KMS-11 (cell line): ENCODE data around the gene KSR2.

ENCODE experiments used
- H2AFZ ChIP-seq: fragments of 200-600 bp; sonication (generic); 2 replicates; pipeline ENCODE4 v1.6.1; 2016; ENCODE audit warnings: antibody characterized with exemption, mixed run types, low read depth
- H3K27ac ChIP-seq: fragments of 200-600 bp; sonication (generic); 2 replicates; pipeline ENCODE4 v1.6.1; 2016; ENCODE audit warnings: mild to moderate bottlenecking, mixed run types
- H3K27me3 ChIP-seq: fragments of 200-600 bp; sonication (generic); 2 replicates; pipeline ENCODE4 v1.6.1; 2017; ENCODE audit warnings: mild to moderate bottlenecking, low read depth, mixed run types, moderate library complexity; ENCODE audit not compliant: insufficient read depth
- H3K36me3 ChIP-seq: fragments of 200-600 bp; sonication (generic); 2 replicates; pipeline ENCODE4 v1.6.1; 2017; ENCODE audit warnings: mild to moderate bottlenecking, mixed run types; ENCODE audit not compliant: insufficient read depth
- H3K4me1 ChIP-seq: fragments of 200-600 bp; sonication (generic); 2 replicates; pipeline ENCODE4 v1.6.1; 2016; ENCODE audit warnings: mild to moderate bottlenecking, low read depth, mixed run types; ENCODE audit not compliant: poor library complexity, severe bottlenecking
- H3K4me2 ChIP-seq: fragments of 200-600 bp; sonication (generic); 2 replicates; pipeline ENCODE4 v1.7.0; 2016; ENCODE audit warnings: mild to moderate bottlenecking, mixed run types
- H3K4me3 ChIP-seq: fragments of 200-600 bp; sonication (generic); IDR thresholded peaks from 2 replicates; pipeline ENCODE4 v1.6.1; 2017; ENCODE audit warnings: low read depth, low read length, mixed read lengths; ENCODE audit not compliant: insufficient read depth
- H3K79me2 ChIP-seq: fragments of 200-600 bp; sonication (generic); 2 replicates; pipeline ENCODE4 v1.6.1; 2016; ENCODE audit warnings: low read depth, mixed run types; ENCODE audit not compliant: insufficient read depth
- H3K9ac ChIP-seq: fragments of 200-600 bp; sonication (generic); 2 replicates; pipeline ENCODE4 v1.6.1; 2016; ENCODE audit warnings: mild to moderate bottlenecking, mixed run types
- H4K20me1 ChIP-seq: fragments of 200-600 bp; sonication (generic); 2 replicates; pipeline ENCODE4 v1.6.1; 2016; ENCODE audit warnings: mild to moderate bottlenecking, mixed run types; ENCODE audit not compliant: insufficient read depth
- TF ChIP-seq, protein P1 (sequence below): fragments of 200-600 bp; sonication (generic); conservative IDR thresholded peaks from 2 replicates; pipeline ENCODE4 v1.6.1; 2017; ENCODE audit warnings: low read depth, mild to moderate bottlenecking, antibody characterized with exemption, low read length, moderate library complexity, mixed read lengths

The KSR2 gene

DNA sequence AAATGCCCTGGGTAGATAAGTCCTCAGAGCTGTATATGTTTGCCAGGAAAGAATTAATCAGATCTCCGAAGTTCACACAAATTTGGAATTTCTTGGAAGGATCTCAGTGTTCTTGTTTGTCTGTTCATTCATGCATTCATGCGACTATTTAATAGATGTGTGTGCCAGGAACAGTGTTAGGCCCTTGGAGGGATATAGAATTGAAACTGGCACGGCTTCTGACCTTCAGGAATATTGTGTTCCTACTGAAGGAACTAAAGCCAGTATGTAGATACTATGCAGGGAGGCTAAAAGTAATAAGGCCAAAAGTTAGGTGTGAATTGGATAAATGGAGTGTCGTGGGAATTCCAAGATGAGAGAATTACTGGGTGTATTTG lies 441.3 kb downstream of the KSR2 start:
- H3K36me3 ChIP-seq, result no peaks in the 10 kb centered on the region
- no peak overlapping the region for H3K9ac ChIP-seq
- H3K4me2 ChIP-seq, result no peak overlapping the region
- H3K4me1 ChIP-seq, result no peaks in the 10 kb centered on the region
- no peak overlapping the region for H2AFZ ChIP-seq
- no peak overlapping the region for H3K27ac ChIP-seq
- no peak overlapping the region for H3K4me3 ChIP-seq
- H3K27me3 ChIP-seq, result no peaks in the 10 kb centered on the region
- no peaks in the 10 kb centered on the region for H3K79me2 ChIP-seq
- TF ChIP-seq, protein P1, sequence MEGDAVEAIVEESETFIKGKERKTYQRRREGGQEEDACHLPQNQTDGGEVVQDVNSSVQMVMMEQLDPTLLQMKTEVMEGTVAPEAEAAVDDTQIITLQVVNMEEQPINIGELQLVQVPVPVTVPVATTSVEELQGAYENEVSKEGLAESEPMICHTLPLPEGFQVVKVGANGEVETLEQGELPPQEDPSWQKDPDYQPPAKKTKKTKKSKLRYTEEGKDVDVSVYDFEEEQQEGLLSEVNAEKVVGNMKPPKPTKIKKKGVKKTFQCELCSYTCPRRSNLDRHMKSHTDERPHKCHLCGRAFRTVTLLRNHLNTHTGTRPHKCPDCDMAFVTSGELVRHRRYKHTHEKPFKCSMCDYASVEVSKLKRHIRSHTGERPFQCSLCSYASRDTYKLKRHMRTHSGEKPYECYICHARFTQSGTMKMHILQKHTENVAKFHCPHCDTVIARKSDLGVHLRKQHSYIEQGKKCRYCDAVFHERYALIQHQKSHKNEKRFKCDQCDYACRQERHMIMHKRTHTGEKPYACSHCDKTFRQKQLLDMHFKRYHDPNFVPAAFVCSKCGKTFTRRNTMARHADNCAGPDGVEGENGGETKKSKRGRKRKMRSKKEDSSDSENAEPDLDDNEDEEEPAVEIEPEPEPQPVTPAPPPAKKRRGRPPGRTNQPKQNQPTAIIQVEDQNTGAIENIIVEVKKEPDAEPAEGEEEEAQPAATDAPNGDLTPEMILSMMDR, result no peak
- no peaks in the 10 kb centered on the region for H4K20me1 ChIP-seq

DNA sequence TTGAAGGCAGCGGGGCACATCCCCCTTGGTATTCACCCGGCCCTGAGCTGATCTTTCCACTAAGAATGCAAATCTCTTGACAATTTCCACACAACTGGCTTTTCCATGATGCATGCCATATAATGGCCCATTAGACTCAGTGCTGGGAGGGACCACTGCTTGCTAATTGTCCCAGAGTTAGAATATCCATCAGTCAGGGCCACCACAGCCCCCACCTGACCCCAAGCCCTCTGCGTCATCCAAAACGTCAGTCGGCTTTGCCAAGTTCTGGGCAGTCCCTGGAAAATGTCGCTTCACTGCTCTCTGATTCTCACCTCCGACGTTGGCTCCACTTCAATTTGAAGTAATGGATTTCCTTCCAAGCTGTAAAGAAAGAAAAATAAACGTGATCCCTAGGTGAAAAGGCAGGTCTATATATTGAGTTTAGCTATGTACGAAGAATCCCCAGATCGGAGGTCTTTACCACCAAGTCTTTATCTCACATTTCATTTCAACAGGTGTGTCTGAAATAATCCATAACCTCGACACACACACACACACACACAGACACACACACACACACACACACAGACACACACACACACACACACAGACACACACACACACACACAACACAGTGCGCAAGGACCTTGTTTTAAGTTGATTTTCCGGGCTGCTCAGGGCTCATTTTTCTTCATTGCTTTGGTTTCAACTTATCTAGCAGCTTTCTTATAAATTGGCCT lies 441.9 kb downstream of the KSR2 start:
- H4K20me1 ChIP-seq, result no peaks in the 10 kb centered on the region
- H3K27ac ChIP-seq, result no peak overlapping the region
- TF ChIP-seq, protein P1, result no peak
- H3K4me2 ChIP-seq, result no peak overlapping the region
- H3K79me2 ChIP-seq, result no peaks in the 10 kb centered on the region
- no peak overlapping the region for H2AFZ ChIP-seq
- H3K4me3 ChIP-seq, result no peak overlapping the region
- H3K36me3 ChIP-seq, result no peaks in the 10 kb centered on the region
- H3K4me1 ChIP-seq, result no peaks in the 10 kb centered on the region
- no peak overlapping the region for H3K9ac ChIP-seq
- H3K27me3 ChIP-seq, result no peaks in the 10 kb centered on the region

- H3K27me3 ChIP-seq, result no peaks in the 10 kb centered on the region
- no peaks in the 10 kb centered on the region for H3K79me2 ChIP-seq
- TF ChIP-seq, protein P1, result no peak
- no peak overlapping the region for H3K9ac ChIP-seq
- H4K20me1 ChIP-seq, result no peaks in the 10 kb centered on the region
- H3K4me2 ChIP-seq, result no peak overlapping the region
- no peak overlapping the region for H3K27ac ChIP-seq
- no peak overlapping the region for H3K4me3 ChIP-seq
- no peaks in the 10 kb centered on the region for H3K4me1 ChIP-seq
- no peak overlapping the region for H2AFZ ChIP-seq
- H3K36me3 ChIP-seq, result no peaks in the 10 kb centered on the region
Observed at GRCh38 chr12:117525766-117526165, 443.0 kb downstream of the KSR2 start.

DNA sequence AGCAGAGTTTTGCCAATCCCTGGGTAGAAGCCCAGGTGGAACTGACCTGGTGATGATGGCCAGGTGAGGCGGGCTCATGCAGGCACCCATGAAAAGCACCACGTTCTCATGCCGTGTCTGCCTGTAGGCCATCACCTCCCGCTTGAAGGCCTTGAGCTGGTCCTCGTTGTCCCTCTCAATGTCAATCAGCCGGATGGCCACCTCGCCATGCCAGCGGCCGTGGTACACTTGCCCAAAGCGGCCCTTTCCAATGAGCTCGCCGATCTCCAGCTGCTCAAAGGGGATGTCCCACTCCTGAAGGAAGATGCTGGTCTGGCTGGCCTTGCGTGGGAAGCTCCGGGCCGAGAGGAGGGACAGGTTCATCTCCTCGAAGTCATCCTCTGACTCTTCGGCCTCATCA lies 444.0 kb downstream of the KSR2 start:
- Histone ChIP-seq H3K27ac (no peak overlapping the region), H2AFZ (no peak overlapping the region)

More for the DNA sequence above, 444.0 kb downstream of the KSR2 start:
- H3K36me3 ChIP-seq, result no peaks in the 10 kb centered on the region
- H3K9ac ChIP-seq, result no peak overlapping the region
- H3K4me2 ChIP-seq, result no peak overlapping the region
- H3K4me3 ChIP-seq, result no peak overlapping the region
- H3K27me3 ChIP-seq, result no peaks in the 10 kb centered on the region
- no peaks in the 10 kb centered on the region for H4K20me1 ChIP-seq
- no peaks in the 10 kb centered on the region for H3K79me2 ChIP-seq
- H3K4me1 ChIP-seq, result no peaks in the 10 kb centered on the region
- TF ChIP-seq, protein P1, result no peak
